Testis (tissue), 2 donors: ENCODE results near the gene CNBD2.

Experiments used
- CTCF ChIP-seq, 3 experiments: fragments of 450-650 bp in 2 of 3; fragments of 200-600 bp in 1 of 3; sonication (generic) in 1 of 3; IDR thresholded peaks; one replicate each; pipeline ENCODE4 v1.5.1; 2016 to 2019; ENCODE audit warnings: antibody characterized with exemption in 3 of 3, mild to moderate bottlenecking in 2 of 3, moderate library complexity in 1 of 3
- POLR2A ChIP-seq: fragments of 450-650 bp; IDR thresholded peaks from one replicate; pipeline ENCODE4 v1.6.1; 2017; ENCODE audit warnings: antibody characterized with exemption, mild to moderate bottlenecking, moderate library complexity

GRCh38 chr20:36070451-36070850 lies 102.1 kb downstream of the CNBD2 start:
- TF ChIP-seq CTCF (IDR thresholded peaks at IDR 0.05): no peak
- TF ChIP-seq POLR2A: no peak
